HG03565 (cell line): ENCODE results near the gene THBD.
"Not testable (repeated sequence)": the region's sequence is repeated elsewhere in the genome, so short reads cannot be mapped to it uniquely, and the experiment has no call there.

ENCODE experiments used
- ATAC-seq: cut with Tn5 transposase; IDR thresholded peaks from one replicate; pipeline ENCODE4 v1.9.1; 2021; ENCODE audit warnings: mild to moderate bottlenecking, moderate library complexity; ENCODE audit not compliant: unreplicated experiment

The THBD gene

DNA sequence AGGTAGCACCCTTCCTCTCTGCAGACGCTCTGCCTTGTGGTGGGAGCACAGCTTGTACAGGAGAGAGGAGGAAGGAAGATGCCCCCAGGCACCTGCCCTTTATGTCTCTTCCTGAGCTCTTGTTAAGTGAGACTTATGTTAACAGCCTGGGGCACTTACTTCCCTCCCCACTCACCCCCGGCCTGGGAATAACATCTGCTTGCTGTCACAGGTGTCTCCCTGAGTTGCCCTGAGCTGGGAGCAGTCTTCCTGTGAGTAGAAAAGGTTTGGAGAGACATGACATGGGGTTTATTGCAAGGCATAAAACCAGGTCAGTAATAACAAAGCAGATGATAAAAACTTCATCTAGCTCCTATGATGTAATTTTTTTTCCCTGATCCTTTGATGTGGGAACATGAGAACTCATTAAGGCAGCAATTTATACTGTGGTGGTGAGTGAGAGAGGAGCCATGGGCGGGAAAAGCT is 12.4 kb downstream of the THBD start:
- ATAC-seq: no peak

DNA sequence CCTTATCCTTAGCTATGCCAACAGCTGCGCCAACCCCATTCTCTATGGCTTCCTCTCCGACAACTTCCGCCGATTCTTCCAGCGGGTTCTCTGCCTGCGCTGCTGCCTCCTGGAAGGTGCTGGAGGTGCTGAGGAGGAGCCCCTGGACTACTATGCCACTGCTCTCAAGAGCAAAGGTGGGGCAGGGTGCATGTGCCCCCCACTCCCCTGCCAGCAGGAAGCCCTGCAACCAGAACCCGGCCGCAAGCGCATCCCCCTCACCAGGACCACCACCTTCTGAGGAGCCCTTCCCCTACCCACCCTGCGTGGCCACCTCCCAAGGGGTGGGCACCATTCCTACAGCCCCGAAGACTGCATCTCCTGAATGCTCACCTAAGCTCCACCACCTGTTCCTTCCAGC is 13.1 kb downstream of the THBD start:
- ATAC-seq: no peak

DNA sequence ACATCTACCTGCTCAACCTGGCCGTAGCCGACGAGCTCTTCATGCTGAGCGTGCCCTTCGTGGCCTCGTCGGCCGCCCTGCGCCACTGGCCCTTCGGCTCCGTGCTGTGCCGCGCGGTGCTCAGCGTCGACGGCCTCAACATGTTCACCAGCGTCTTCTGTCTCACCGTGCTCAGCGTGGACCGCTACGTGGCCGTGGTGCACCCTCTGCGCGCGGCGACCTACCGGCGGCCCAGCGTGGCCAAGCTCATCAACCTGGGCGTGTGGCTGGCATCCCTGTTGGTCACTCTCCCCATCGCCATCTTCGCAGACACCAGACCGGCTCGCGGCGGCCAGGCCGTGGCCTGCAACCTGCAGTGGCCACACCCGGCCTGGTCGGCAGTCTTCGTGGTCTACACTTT is 13.7 kb downstream of the THBD start:
- no peak for ATAC-seq

DNA sequence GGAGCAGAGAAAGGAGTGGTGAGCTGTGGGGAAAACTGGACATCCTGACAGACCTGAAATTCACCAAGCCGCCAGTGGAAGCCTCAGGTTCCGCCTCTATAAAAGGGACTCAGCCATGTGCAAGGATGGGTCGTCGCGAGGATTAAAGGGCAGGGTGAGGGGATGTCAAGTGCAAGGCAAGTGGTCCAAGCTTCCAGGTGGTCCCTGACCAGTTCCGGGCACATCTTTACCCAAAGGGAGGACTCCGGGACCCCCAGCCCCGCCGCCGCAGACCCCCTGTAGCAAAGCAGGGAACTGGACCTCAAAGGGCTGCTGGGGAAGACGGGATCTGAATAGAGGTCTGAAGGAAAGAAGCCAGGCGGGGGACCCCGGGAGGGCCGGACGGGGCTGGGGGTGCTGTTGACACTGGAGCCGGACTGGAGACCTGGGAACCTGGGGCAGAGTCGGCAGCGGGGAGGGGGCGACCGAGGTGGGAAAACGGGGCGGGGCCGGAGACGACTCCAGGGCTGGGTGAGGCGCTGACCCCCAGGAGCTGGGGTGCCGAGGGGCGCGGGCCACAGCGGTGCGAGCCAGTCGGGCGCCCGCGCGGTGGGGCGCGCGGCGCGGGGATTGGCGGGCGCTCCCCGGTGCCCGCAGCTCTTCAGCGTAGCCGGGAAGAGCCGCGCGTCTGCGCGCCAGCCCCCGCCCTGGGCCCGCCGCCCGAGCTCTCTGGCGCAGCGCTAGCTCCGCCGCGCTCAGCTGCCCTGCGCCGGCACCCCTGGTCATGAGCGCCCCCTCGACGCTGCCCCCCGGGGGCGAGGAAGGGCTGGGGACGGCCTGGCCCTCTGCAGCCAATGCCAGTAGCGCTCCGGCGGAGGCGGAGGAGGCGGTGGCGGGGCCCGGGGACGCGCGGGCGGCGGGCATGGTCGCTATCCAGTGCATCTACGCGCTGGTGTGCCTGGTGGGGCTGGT is 14.5 kb downstream of the THBD start, which contains the start of gene SSTR4:
TSS of gene SSTR4 (plus strand) at position 592 of the 951 bp plus-strand sequence. CDS start at position 764, 172 bp downstream.
- no peak for ATAC-seq

DNA sequence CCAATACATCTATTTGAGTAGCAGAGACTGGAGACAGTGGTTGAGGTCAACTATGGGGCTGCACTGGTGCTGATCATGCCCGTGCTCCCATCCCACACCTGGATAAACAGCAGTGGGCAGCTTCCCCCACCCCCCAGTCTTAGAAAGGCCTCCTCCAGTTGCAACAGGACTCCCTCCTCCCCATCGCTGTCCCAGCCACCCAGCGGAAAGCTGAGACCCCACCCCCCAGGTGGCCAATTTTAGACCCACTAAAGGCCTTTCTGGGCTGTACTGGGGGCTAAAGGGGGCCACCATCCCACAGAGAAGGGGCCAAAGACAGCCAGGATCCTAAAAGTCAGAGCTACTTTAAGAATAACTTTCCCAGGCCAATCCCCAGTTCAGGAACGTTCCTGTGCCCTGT is 15.6 kb downstream of the THBD start:
- no peak for ATAC-seq

DNA sequence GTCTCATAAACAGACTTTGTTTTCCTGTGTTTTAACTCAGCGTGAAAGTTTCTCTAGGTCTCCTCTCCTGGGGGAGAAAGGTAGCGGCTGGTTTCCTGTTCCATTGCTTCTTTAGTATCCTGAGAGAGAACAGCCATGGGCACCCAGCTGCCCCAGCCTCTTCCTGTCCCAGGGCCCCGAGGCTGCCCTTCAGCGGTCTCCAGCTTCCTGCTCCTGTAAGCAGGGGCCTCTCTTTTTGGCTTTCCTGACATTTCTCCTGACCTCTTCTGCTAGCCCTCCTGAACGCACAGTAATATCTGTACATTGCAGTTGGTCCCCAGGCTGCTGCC is 16.8 kb downstream of the THBD start:
- no peak for ATAC-seq

DNA sequence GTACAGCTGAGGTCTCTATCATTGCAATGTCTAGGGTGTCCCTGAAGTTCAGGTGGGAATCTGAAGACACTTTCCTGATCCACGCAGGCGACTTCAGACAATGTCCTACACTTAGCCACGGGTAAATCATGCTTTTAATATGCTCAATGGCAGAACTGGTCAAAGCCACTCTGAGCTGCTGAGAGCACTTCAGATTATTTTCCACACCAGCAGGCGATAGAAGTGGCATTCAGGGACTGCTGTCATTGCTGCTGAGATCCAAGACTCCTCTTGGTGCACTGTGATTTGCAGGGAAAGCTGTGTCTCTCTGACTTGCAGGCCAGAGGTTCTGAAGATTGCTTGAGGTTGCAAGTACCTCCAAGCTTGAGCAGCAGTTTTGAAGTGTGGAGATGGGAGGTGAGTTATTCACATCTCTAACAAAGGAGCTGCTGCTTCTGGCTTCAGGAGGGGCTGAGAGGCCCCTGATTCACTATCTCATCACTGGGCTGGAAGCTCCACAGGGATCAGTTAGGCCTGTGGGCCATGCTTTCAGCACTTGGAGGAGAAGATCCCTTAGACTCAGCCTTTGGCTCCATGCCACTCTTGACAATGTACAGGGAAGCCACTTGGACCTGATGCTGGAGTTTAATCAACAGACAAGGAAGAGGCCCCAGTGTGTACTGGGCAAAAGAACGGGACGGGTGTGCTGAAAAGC is 17.3 kb downstream of the THBD start:
- ATAC-seq: no peak

DNA sequence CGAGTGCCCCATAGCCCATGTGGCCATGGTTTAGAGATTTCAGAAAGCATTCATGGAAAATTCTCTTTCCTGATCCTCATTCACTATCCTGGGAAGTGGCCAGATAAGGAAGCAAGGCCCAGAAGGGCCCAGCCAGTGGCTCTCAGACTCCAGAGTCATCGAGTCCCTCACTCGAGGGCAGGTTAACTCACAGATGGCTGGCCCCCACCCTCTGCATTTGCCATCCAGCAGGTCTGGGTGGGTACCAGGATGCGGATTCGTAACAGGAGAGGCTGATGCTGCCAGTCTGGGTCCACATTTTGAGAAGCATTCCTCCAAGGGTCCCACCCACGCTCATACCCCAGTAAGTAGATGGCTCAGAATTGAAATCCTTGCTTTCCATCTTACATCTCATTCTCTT is 18.1 kb downstream of the THBD start:
- no peak for ATAC-seq

DNA sequence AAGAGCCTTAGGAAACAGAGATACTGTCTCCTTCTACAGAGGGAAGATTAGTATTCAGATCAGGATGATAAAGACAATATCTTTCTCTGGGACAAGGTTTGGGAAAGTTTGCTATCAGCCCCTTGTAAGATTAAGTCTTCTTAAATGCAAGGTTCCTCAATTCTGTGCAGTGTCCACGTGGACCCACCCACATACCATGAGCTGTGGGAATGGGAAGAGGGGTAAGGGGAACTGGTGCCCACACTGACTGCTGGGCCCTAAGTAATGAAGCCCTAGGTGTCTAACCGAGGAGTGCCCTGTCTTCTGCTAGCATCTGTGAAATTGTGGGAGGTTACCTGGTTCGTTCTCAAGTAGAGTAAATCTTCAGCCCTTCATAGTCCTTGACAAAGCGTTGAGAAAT is 20.1 kb downstream of the THBD start:
- ATAC-seq: no peak

DNA sequence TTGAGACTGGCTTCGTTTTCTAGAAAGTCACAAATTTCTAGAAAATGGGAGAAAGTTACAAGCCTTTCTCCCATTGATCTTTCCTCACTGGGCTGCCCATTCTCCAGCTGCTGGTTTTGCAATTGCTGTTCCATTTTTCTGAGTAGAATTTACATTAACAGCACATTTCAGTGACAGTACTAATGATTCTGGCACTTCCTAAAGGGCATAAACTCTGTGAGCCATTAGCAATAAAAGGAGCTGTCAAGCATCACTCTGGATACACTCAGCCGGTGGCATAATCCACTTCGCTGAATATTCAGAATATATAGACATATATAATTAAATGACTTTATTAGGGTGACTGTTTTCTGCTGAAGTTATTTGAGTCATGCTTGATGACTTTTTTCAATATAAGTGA is 21.1 kb downstream of the THBD start:
- ATAC-seq: no peak

DNA sequence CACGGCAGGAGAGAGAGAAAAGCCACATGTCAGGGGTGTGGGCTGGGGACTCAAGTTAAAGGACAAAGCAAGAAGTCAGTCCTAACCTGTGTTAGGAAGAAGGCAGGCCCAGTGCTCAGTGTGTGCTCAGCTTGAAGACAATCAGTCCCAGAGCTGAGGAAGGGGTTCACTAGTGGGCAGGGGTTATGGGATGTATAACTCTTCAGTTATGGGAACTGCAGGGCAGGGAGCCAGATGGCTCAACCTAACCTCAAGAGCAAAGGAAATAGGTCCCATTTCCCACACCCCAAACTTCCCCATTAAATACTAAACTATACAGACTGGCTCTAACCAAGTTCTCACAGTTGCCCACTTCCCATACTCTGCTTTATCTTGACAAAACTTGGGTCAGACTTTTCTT is 21.8 kb downstream of the THBD start:
- ATAC-seq: no peak

DNA sequence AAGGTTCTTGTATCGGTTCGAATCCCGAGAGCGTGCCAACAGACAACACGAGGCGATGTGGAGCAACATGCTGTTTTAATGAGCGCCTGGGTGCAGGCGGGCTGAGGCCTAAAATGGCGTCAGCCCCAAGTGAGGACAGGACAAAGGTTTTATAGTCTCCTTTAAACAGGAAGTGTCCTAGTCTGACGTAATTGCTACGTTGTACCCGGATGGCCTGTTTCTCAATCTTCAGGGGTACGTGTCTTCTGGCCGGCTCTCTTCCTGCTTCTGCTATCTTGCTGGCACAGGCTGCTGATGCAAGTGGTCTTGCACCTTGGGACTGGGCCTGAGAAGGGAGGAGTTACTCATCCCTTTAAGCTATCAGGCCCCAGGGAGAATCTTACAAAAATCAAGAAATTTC is 24.0 kb downstream of the THBD start:
- ATAC-seq: not testable (repeated sequence)

DNA sequence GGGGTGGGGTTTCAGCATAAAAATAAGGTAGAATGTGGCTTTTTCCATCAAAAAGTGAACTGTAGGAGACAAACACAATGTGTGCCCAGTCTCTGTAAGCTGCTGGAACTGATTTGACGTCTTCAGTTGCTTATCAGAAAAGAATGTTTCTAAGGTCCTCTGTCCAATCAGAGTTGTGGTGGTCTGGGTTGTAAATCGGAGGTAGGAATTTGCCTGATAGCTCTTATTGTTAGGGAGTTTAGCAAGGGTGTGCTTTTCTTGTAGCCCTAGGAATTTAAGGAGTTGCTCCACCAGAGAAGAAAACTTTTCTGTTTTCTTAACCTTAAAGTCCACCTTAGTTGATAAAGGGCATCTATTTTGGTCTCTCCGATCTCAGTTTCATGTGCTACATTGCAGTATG is 24.8 kb downstream of the THBD start:
- no peak for ATAC-seq

DNA sequence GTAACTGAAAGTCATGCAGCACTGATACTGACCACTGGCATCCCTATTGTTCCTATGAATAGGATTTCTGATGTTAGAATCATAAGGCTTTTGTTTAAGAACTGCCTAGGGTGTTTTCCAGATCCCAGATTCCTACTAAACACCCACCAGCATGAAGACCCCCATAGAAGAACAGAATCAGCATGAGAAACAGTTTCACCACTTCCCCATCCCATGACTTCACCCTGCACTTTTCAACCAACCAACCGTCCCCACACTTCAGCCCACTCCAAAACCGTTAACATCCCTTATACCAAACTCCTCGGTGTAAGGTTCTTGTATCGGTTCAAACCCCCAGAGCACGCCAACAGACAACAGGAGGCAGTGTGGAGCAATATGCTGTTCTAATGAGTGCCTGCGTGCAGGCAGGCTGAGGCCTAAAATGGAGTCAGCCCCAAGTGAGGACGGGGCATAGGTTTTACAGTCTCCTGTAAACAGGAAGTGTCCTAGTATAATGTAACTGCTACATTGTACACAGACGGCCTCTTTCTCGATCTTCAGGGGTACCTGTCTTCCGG is 25.8 kb downstream of the THBD start:
- no peak for ATAC-seq

DNA sequence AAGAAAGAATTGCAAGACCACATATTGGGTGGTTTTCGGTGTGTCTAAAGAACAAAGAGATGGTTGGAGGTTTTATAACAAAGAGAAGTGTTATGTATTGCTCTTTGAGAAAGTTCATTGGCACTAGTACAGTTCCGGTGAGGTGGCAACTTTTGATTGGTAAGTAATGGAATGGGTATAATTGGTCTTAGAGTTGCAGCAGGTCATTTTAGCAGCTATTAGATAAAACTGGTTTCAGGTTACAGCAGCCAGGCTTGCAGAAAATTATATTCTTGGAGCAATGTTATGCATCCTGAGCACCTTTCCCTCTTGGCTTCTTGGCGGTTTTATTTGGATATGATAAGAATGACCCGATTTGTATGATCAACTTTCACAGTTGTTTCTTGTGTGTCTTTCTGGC is 26.6 kb downstream of the THBD start:
- no peak for ATAC-seq

DNA sequence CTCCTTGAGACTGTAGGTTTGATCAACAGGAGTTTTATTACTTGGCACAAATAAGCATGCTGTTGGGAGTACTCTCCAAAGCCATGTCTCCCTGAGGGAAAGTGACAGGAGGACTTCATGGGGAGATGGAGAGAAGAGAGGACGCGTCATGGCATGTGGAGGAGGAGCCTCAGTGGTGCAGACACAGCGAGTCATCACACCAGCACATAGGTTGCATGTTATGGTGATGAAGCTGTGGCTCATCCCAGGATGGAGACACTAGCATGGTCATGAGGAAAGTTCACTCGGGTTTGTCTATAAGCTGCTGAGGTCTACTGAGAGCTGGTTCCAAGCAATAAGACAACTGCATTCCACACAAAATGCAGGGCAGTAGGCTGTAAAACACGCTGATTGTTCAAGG is 27.5 kb downstream of the THBD start:
- ATAC-seq: no peak

DNA sequence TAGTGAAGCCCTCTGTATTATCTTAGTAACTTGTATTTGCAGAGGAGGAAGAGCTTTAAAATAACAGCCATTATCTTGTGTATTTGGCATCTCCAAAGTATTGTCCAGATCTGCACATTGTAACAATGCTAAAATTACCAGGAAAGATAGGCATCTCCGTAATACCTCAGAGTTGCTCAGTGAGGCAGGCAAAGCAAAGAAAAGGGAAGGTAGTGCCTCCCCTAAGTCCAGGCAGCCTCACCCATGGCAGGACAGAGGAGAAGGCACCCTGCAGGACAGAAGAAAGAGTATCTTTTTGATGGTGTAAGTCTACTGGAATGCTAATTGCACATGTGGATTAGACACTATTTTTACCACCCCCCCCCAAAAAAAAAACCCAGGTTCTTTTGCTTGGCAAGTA is 27.9 kb downstream of the THBD start:
- no peak for ATAC-seq

DNA sequence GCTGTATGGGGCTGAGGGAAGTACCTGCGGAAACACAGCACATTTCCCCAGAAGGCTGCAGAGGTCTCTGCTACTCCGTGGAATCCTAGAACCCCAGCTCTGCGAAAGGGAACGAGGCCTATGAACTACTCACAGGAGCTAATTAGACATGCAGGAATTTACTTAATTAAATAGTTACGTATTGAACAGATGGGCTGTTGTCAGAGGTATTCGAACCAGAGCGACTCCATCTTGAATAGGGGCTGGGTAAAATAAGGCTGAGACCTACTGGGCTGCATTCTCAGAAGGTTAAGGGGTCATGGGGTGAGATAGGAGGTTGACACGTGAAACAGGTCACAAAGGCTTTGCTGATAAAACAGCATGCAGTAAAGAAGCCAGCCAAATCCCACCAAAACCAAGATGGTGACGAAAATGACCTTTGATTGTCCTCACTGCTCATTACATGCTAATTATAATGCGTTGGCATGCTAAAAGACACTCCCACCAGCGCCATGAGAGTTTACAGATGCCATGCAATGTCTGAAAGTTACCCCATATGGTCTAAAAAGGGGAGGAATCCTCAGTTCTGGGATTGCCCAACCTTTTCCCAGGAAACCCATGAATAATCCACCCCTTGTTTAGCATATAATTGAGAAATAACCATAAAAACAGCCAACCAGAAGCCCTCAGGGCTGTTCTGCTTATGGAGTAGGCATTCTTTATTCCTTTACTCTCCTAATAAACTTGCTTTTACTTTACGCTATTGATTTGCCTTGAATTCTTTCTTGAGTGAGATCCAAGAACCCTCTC is 29.0 kb downstream of the THBD start:
- ATAC-seq: no peak

DNA sequence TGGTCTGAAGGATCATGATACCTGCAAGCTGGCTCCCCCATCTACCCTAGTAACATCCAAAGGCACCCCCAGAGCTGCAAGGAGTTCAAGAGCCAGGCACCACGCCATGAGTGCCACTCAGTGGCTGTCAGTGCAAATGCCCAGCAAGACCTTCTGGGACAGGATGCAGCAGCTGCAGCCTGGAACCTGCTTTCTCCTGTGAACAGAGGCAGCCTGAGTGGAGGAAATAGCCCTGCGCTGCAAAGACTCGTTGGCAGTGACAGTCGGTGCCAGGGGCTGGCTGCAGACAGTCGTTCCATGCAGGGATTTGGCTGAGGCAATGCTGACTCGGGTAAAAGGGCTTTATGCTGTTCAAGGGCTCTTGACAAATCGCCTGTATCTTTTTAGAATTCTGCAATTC is 30.1 kb downstream of the THBD start:
- no peak for ATAC-seq

DNA sequence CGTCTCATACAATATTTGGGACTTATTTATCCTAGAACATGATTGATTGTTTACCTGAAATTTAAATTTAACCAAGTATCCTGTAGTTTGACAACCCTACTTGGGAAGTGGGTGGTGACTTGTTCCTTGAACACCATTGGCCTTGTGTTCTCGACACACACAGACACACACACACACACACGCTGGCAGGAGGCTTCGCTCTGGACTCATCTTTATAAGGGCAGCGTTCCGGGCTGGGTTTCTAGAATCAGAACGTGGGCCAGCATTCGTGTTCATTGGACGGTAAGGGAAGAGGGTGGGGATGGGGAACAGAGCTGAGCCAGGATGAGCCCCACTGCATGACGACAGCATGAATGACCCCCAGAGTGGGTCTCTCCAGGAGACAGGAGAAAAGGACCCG is 30.5 kb downstream of the THBD start:
- ATAC-seq: no peak

DNA sequence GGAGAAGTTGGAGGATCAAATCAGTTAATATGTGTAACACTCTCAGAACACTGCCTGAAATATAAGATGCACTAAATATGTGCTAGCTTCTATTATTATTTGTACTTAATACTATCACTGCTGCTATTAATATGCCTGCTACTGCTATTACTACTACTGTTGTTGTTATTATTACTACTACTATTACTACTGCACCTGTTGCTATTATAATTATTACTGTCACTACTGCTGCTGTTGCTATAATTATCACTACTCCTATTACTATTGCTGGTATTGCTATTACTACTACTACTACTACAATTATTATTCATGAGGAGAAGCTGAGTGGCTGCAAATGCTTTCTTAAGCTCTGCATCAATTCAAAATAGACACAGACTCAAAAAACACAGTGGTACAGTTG is 31.0 kb downstream of the THBD start:
- peak; percentile 75 for ATAC-seq
